HG03139 (cell line): ENCODE results near the gene NRF1.

Source experiments
- ATAC-seq: cut with Tn5 transposase; IDR thresholded peaks from one replicate; pipeline ENCODE4 v1.9.1; 2021; ENCODE audit not compliant: unreplicated experiment

Gene NRF1

DNA sequence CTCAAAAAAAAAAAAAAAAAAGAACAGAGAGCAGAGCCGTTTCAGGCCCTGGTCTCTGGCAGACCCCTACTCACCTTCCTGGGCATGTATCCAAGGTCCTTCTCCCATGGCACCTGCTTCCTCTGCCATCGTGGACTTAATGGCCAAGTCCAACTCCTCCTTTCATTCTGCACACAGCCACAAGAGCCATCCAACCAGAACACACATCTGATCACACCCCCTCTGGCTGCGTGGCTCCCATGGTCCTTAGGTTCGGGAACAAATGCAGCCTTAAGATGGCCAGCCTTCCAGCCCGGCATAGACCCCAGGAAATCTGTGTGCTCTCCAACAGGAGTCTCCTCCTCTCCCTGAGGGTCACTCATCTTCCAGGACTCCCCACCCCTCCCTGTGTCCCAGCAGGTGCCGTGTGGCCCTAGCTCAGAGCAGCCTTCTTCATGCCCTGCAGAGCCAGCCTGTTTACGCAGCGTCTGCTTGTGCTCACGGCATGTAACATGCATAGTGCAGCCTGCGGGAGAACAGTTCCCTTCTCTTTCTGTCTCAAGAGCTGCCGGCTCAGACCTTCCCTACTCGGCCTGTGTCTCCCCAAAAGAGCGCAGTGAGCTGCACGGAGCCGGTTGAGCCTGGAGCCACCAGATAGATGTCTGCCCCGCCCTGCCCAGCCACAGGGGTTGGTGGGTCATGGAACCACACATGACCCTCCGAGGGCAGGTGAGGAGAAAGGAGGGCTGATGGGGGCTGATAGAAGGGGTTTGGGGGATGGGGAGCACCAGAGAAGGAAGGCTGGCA, 157.3 kb downstream of the NRF1 start:
- no peak for ATAC-seq

GRCh38 chr7:129769400-129769774, 157.9 kb downstream of the NRF1 start:
- no peak for ATAC-seq

- ATAC-seq: no peak
Observed at GRCh38 chr7:129769866-129770808, 158.6 kb downstream of the NRF1 start.

DNA sequence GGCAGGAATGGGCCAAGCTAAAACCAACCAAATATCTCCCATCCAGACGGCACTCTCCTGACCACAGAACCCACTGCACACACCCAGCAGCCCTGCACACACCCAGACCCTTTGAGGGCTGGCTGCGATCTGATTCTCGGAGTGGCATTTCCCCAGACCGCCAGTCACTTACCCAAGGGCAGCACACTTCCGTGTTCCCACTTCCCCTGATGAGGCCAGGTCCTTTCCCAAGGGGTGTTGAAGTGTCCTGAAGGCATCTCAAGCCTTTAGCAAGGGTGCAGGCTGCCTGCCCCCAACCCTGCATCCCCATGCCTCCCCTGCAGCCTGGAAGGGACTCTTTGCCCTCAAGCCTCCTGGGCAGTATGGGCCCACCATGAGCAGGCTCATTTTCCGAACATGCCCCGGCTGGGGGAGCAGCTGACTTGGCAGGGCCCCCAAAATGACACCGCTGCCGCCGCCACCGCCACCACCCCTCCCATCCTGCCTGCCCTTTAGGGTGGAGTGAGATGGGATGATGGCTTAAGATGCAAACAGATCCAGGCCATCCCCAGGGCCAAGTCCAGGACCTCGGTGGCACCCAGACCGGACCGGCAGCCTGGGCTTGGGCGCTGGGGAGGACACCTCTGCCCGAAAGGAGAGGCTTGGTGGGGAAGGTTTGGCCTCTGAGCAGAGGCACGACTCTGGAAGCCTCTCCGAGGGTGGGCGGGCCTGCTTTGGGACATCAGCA, 159.8 kb downstream of the NRF1 start:
- ATAC-seq: no peak

GRCh38 chr7:129771928-129772479, 160.5 kb downstream of the NRF1 start:
- no peak for ATAC-seq

DNA sequence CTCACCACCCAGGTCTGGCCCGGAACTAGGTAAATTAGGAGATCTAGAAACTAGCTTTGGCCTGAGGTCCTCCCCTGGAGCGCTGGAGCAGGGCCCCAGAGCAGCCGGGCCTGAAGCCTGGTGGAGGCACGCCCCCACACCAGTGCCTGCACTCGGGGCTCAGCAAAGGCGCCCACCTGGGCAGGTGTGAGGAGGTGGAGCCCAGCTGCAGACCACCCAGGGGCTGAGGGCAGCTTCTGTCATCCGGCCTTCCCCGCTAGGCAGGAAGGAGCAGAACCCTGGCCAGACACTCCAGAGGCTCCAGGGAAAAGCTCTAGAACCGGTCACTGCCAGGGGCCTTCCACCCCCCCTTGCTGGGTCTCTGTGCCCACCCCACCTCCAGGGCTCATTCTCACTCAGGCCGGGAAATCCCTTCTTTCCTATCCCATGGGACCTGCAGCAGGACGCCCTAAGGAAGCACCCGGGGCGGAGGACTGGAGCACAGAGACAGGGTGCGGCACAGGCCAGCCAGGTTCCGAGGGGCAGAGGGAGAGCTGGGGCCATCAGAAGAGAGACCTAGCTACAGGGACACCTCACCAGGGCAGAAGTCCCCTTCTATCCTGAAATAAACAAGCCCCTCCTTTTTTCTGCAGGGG, 161.2 kb downstream of the NRF1 start:
- ATAC-seq: no peak

GRCh38 chr7:129773328-129773731, 161.8 kb downstream of the NRF1 start:
- no peak for ATAC-seq

- ATAC-seq: no peak
Observed at GRCh38 chr7:129773871-129774270, 162.4 kb downstream of the NRF1 start.

GRCh38 chr7:129774359-129774758, 162.8 kb downstream of the NRF1 start:
- no peak for ATAC-seq

GRCh38 chr7:129774871-129775694, 163.6 kb downstream of the NRF1 start:
- no peak for ATAC-seq

DNA sequence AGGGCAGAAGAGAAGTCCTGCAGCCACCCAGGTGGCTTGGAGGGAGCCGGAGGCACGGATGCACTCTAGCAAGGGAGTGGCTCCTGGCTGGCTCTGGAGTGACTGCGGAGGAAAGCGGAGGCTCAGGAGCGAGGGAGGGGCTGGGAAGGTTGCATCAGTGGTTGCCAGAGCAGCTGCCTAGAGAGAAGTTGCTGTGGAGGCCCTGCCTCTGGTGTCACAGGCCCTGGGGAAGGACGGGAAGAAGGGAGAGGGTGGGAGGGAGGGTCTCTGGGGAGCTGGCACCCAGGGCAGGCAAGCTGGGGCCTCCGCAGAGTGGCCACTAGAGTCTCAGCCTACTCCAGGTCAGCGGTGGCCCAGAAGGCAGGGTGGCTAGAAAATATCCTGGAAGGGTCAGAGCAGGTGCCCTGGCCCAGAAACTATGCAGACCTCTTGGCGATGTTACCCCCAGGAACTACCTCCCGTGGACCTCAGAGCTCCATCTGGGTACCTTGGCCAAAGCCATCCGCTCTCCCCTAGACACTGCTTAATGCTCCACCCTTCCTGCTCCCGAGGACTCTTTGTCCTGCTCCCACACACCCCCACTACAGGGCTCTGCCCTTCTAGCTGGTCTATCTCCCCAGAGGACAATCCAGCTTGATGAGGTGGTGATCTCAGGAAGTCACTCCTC, 164.3 kb downstream of the NRF1 start:
- ATAC-seq: no peak

DNA sequence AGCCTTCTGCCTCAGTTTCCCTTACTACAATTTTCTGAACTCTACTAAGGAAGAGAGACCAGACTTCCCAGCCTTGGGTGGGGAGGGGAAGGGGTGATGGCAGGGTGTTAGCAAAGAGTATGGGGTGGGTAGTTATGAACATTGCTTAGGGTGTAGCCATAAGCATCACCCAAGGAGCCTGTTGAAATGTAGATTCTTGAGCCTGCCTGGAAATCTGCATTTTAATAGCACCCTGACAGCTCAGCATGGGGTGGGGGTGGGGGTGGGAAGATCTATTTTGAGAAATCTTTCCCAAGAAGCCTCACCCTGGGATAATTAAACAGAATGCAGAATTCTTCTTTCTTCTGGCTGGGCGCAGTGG, 164.8 kb downstream of the NRF1 start:
- no peak for ATAC-seq

- no peak for ATAC-seq
Observed at GRCh38 chr7:129777195-129777844, 165.8 kb downstream of the NRF1 start.

- ATAC-seq: no peak
Observed at GRCh38 chr7:129777993-129778769, 166.7 kb downstream of the NRF1 start.

GRCh38 chr7:129778770-129779601, 167.5 kb downstream of the NRF1 start:
- no peak for ATAC-seq

DNA sequence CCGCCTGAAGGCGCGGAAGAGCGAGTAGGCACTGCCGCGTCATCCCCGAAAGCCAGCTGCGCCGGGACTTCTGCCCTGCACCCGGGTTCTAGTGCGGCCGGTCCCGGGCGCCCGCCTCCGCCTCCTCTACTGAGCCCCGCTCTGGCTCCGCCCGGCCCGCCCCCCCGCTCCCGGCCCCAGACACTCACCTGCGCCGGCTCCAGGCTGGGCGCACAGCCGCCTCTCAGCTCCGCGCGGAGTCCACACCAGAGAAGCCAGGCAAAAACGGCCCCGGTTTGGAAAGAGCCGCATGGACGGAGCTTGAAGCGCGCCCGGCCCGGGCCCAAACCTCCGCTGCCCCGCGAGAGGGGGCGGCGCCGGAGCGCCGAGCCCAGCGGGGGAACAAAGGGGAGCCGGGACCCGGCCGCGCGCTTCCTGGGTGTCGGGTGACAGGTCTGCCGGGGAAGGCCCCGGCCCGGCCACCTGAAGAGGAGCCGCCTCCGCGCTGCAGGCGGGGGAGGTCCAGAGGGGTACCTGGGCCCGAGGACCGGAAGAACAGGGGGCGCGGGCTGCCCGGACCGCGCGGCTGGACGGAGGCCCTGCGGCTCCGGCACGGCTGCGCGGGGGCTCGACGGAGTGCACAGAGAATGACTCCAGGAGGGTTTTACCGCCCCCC, 168.2 kb downstream of the NRF1 start:
- ATAC-seq: no peak
